NCI-H1417 treated with DMSO at 0.1 percent for 48 hours (cell line): ENCODE measurements around the gene HCN2.
A peak's percentile ranks its signal among the peaks of the same experiment; 100 is the strongest.

ENCODE experiments used
- DNase-seq: peaks from one replicate; lab custom pipeline; 2025; lab: John Stamatoyannopoulos, UW

HCN2 gene

GRCh38 chr19:589693-590395, at the start of gene HCN2:
HCN2 (plus strand) TSS chr19:589881; CDS start chr19:589946, 65 bp downstream.
- DNase-seq = no peak

GRCh38 chr19:540867-541637, 48.6 kb upstream of the HCN2 start:
- no peak for DNase-seq

GRCh38 chr19:541699-542098, 48.0 kb upstream of the HCN2 start:
- DNase-seq = no peak

GRCh38 chr19:542173-542866, 47.4 kb upstream of the HCN2 start:
- no peak for DNase-seq

GRCh38 chr19:543910-544608, 45.6 kb upstream of the HCN2 start, which contains the start of gene GZMM:
GZMM (plus strand) TSS chr19:544053; CDS start chr19:544072, 19 bp downstream.
- DNase-seq = no peak

- DNase-seq = no peak
Observed at GRCh38 chr19:547117-547516, 42.6 kb upstream of the HCN2 start.

- no peak for DNase-seq
Observed at GRCh38 chr19:547836-548720, 41.6 kb upstream of the HCN2 start.

- no peak for DNase-seq
Observed at GRCh38 chr19:548886-549830, 40.5 kb upstream of the HCN2 start.

GRCh38 chr19:554817-555216, 34.9 kb upstream of the HCN2 start:
- DNase-seq = no peak

- DNase-seq = no peak
Observed at GRCh38 chr19:555474-555808, 34.2 kb upstream of the HCN2 start.

GRCh38 chr19:556611-557382, 32.9 kb upstream of the HCN2 start:
- DNase-seq = no peak

- no peak for DNase-seq
Observed at GRCh38 chr19:558770-559439, 30.8 kb upstream of the HCN2 start.

GRCh38 chr19:560121-560520, 29.6 kb upstream of the HCN2 start:
- DNase-seq = no peak

- DNase-seq = no peak
Observed at GRCh38 chr19:566403-566802, 23.3 kb upstream of the HCN2 start.

GRCh38 chr19:566844-567243, 22.8 kb upstream of the HCN2 start:
- DNase-seq = no peak

GRCh38 chr19:567296-567900, 22.3 kb upstream of the HCN2 start:
- DNase-seq = no peak

- no peak for DNase-seq
Observed at GRCh38 chr19:570251-570686, 19.4 kb upstream of the HCN2 start.

GRCh38 chr19:570937-571565, 18.6 kb upstream of the HCN2 start:
- DNase-seq = peak; percentile 78
